Measurements from ENCODE around the gene SGTA. TPM values are rescaled to one million over a fixed set of nuclear protein-coding genes. Genes with fewer than 3 reads are reported as not detected.

The SGTA gene
- total and polyA plus RNA-seq, 2 donors, result 29.4 to 55.4 TPM

DNA sequence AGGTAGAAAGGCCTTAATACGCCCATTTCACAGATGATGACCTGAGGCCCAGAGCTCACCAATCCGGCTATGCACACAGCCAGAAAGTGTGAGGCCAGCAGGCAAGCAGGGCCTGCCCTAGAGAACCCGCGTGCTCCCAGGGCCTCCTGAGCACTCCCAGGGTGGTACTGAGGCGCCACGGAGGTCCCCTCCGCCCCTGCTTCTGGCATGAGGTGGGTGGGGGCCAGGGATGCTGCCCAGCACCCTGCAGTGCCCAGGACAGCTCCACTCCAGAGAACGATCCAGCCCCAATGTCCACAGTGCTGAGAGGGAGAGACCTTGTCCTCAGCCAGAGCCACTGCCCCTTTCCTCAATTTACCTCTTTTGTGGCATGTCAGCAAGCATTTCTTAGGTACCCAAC is 13.9 kb downstream of the SGTA start:
- 98% methylated on average over 8 of the region's 8 CpGs for WGBS
- H3K27me3 ChIP-seq (ENCODE audit: control insufficient read depth in 2 of 2, insufficient read depth in 1 of 2, low read length in 1 of 2), result no peaks in the 10 kb centered on the region
- no peak overlapping the region for H3K4me3 ChIP-seq (ENCODE audit: low read length in 2 of 2)
- H3K4me1 ChIP-seq (ENCODE audit: control insufficient read depth in 2 of 2, insufficient read depth in 2 of 2, low read length in 2 of 2), result no peaks in the 10 kb centered on the region
- DNase-seq (ENCODE audit: low read depth in 6 of 9, low spot score in 9 of 9), result no peak
- H3K36me3 ChIP-seq (ENCODE audit: control insufficient read depth in 2 of 2, insufficient read depth in 2 of 2, low read length in 1 of 2), result peaks cover 54 to 74% of the 10 kb centered on the region in 2 donors
- no peak overlapping the region for H3K27ac ChIP-seq (ENCODE audit: low read depth in 1 of 2, low read length in 1 of 2)
- no peaks in the 10 kb centered on the region for H3K9me3 ChIP-seq (ENCODE audit: control insufficient read depth in 2 of 2, insufficient read depth in 1 of 2, low read length in 1 of 2)

DNA sequence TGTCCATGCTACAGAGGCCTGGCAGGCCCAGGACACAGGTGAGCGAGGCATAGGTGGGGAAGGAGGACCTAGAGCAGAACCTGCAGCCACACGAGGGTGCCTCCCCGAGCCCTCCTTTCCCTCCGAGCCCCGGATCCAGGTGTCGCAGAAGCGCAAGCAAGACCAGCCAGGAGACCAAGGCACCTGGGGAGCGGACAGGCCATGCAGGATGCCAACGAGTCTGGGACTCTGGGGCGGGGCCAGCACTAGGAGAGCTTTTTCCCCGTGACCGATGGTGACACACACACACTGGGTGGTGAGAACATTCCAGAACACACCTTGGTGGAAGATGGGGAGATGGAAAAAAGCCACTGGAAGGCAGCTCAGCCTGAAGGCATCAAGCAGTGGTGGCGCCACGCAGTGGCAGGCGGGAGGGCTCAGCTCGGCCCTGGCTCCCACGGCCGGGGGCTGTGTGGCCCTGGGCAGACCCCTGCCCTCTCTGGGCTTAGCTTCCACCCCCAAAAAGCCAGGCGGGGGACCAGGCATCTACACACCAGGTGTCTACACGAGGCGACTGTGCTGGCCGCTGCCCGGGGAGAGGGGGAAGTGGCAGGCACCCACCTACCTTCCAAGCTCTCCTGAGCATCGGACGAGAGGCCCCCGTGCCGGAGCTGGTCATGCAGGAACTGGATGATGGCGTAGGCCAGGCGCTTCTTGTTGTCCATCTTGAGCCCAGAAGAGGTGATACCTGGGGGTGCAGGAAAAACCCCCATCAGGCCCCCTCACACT is 14.5 kb downstream of the SGTA start:
- no peak for DNase-seq (ENCODE audit: low read depth in 6 of 9, low spot score in 9 of 9)
- 98% methylated on average over 29 of the region's 29 CpGs for WGBS
- Histone ChIP-seq H3K36me3 (ENCODE audit: control insufficient read depth in 2 of 2, insufficient read depth in 2 of 2, low read length in 1 of 2) (peaks cover 58 to 76% of the 10 kb centered on the region in 2 donors), H3K27me3 (ENCODE audit: control insufficient read depth in 2 of 2, insufficient read depth in 1 of 2, low read length in 1 of 2) (no peaks in the 10 kb centered on the region), H3K4me3 (ENCODE audit: low read length in 2 of 2) (no peak overlapping the region), H3K4me1 (ENCODE audit: control insufficient read depth in 2 of 2, insufficient read depth in 2 of 2, low read length in 2 of 2) (no peaks in the 10 kb centered on the region), H3K9me3 (ENCODE audit: control insufficient read depth in 2 of 2, insufficient read depth in 1 of 2, low read length in 1 of 2) (no peaks in the 10 kb centered on the region), H3K27ac (ENCODE audit: low read depth in 1 of 2, low read length in 1 of 2) (no peak overlapping the region)

DNA sequence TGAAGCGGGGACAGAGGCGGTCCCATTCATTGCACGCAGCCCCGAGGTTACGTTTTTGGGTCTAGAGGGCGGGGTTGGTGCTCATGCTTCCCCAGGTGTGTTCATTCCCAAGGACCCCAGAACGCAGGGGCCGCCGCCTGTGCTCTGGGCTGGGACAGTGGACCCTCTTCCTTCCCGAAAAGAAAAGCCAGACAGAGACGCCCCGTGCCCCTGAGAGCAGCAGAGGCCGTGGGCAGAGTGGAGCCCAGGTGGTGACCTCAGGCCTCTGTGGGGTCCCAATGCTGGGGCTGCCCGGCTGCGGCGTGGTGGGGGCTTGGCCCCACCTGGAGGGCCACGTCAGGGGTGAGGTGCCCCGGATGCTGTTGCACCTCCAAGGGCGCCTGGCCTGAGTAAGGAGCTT is 15.4 kb downstream of the SGTA start:
- no peak overlapping the region for H3K4me3 ChIP-seq (ENCODE audit: low read length in 2 of 2)
- H3K36me3 ChIP-seq (ENCODE audit: control insufficient read depth in 2 of 2, insufficient read depth in 2 of 2, low read length in 1 of 2), result peaks cover 66 to 83% of the 10 kb centered on the region in 2 donors
- no peak for DNase-seq (ENCODE audit: low read depth in 6 of 9, low spot score in 9 of 9)
- H3K9me3 ChIP-seq (ENCODE audit: control insufficient read depth in 2 of 2, insufficient read depth in 1 of 2, low read length in 1 of 2), result no peaks in the 10 kb centered on the region
- no peaks in the 10 kb centered on the region for H3K27me3 ChIP-seq (ENCODE audit: control insufficient read depth in 2 of 2, insufficient read depth in 1 of 2, low read length in 1 of 2)
- H3K27ac ChIP-seq (ENCODE audit: low read depth in 1 of 2, low read length in 1 of 2), result no peak overlapping the region
- H3K4me1 ChIP-seq (ENCODE audit: control insufficient read depth in 2 of 2, insufficient read depth in 2 of 2, low read length in 2 of 2), result no peaks in the 10 kb centered on the region
- 97% methylated on average over 19 of the region's 19 CpGs for WGBS

DNA sequence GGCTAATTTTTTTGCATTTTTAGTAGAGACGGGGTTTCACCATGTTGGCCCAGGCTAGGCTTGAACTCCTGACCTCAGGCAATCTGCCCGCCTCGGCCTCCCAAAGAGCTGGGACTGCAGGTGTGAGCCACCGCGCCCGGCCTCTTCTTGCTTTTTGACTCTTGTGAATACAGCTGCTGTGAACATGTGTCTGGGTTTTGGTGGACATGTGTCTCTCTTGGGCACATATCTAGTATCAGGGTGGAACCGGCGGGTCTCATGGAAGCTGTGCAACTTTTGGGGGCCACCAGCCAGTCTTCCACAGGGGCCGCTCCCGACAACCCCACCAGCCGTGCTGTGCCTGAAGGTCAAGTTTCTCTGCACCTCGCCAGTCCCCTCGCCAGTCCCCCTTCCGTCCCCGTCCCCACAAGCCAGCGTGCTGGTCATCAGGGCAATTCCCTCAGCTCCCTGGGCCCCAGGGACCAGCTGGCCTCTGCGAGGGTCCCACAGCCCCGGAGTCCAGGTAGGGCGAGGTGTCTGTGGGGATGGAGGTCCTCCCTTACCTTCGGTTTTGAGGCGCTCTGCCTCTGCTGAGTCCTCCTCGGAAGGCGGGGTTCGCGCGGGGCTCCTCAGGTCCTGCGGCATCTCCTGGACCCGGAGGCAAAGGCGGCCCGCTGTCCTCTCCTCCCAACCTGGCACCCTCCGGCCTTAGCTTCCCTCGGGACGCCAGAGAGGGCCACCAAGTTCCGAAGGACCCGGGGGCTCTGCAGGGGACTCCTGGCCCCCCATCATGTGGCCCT is 16.3 kb downstream of the SGTA start:
- H3K4me1 ChIP-seq (ENCODE audit: control insufficient read depth in 2 of 2, insufficient read depth in 2 of 2, low read length in 2 of 2), result no peaks in the 10 kb centered on the region
- no peaks in the 10 kb centered on the region for H3K27me3 ChIP-seq (ENCODE audit: control insufficient read depth in 2 of 2, insufficient read depth in 1 of 2, low read length in 1 of 2)
- WGBS, result 96% methylated on average over 35 of the region's 35 CpGs
- peaks cover 70 to 87% of the 10 kb centered on the region in 2 donors for H3K36me3 ChIP-seq (ENCODE audit: control insufficient read depth in 2 of 2, insufficient read depth in 2 of 2, low read length in 1 of 2)
- no peaks in the 10 kb centered on the region for H3K9me3 ChIP-seq (ENCODE audit: control insufficient read depth in 2 of 2, insufficient read depth in 1 of 2, low read length in 1 of 2)
- no peak overlapping the region for H3K4me3 ChIP-seq (ENCODE audit: low read length in 2 of 2)
- H3K27ac ChIP-seq (ENCODE audit: low read depth in 1 of 2, low read length in 1 of 2), result no peak overlapping the region
- no peak for DNase-seq (ENCODE audit: low read depth in 6 of 9, low spot score in 9 of 9)

DNA sequence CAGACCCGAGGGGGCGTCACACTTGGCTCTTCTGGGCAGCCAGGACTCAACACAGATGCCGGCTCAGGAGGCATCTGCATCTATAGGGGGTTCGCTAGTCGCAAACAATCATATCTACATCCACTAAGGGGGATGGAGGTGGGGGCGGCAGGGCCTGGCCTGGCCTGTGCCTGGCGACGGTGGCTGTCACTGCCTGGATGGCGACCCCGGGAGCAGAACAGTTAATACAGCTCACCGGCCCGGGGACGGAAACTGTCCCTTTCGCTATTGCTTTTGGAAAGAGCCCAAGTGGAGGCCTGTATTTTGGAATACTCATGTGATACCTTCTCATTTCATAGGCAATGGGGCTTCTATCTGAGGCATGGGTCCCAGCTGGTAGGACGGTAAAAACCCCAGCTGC is 17.7 kb downstream of the SGTA start:
- peaks cover 80 to 90% of the 10 kb centered on the region in 2 donors for H3K36me3 ChIP-seq (ENCODE audit: control insufficient read depth in 2 of 2, insufficient read depth in 2 of 2, low read length in 1 of 2)
- no peak overlapping the region for H3K4me3 ChIP-seq (ENCODE audit: low read length in 2 of 2)
- H3K27ac ChIP-seq (ENCODE audit: low read depth in 1 of 2, low read length in 1 of 2), result no peak overlapping the region
- no peaks in the 10 kb centered on the region for H3K27me3 ChIP-seq (ENCODE audit: control insufficient read depth in 2 of 2, insufficient read depth in 1 of 2, low read length in 1 of 2)
- H3K9me3 ChIP-seq (ENCODE audit: control insufficient read depth in 2 of 2, insufficient read depth in 1 of 2, low read length in 1 of 2), result peaks cover 0 to 5% of the 10 kb centered on the region in 2 donors
- 98% methylated on average over 15 of the region's 15 CpGs for whole genome bisulfite sequencing
- no peak for DNase-seq (ENCODE audit: low read depth in 6 of 9, low spot score in 9 of 9)
- H3K4me1 ChIP-seq (ENCODE audit: control insufficient read depth in 2 of 2, insufficient read depth in 2 of 2, low read length in 2 of 2), result no peaks in the 10 kb centered on the region

DNA sequence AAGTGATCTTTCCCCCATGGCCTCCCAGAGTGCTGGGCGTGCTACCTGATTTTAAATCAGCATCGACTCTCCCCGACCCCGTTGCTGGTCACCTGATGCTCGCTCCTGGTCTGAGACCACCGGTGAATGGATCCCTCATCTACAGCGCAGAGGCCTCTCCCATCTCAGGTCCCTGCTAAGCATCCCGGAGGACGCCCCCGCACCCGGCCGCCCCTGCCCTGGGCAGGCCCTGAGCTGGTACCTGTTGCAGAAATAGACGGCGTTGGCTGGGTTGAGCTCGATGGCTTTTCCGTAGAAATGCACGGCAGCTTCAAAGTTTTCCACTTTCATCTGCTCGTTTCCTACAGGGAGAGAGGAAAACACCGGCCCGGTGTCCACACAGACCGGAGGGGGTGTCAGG is 18.1 kb downstream of the SGTA start:
- DNase-seq (ENCODE audit: low read depth in 6 of 9, low spot score in 9 of 9), result no peak

DNA sequence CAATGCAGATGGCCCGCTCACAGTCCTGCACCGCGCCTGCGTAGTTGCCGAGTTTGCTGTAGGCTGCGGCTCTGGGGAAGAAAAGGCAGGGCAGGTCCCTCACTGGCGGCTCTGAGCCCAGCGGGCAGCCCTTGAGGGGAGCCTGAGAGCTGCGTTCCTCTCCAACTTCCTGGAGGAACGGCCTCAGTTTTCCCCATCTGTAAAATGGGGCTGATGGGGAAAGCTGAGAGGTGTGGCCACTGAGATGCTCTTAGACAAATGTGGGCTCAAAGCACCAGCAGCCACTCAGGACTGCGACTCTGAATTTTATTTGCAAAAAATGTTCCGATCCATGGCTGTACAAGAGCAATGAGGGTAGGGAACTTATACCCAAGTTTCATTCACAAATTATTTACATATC is 19.4 kb downstream of the SGTA start:
- peaks cover 0 to 5% of the 10 kb centered on the region in 2 donors for H3K9me3 ChIP-seq (ENCODE audit: control insufficient read depth in 2 of 2, insufficient read depth in 1 of 2, low read length in 1 of 2)
- 97% methylated on average over 12 of the region's 12 CpGs for WGBS
- no peaks in the 10 kb centered on the region for H3K27me3 ChIP-seq (ENCODE audit: control insufficient read depth in 2 of 2, insufficient read depth in 1 of 2, low read length in 1 of 2)
- no peak for DNase-seq (ENCODE audit: low read depth in 6 of 9, low spot score in 9 of 9)
- peaks cover 0 to 3% of the 10 kb centered on the region in 2 donors for H3K4me1 ChIP-seq (ENCODE audit: control insufficient read depth in 2 of 2, insufficient read depth in 2 of 2, low read length in 2 of 2)
- no peak overlapping the region for H3K27ac ChIP-seq (ENCODE audit: low read depth in 1 of 2, low read length in 1 of 2)
- no peak overlapping the region for H3K4me3 ChIP-seq (ENCODE audit: low read length in 2 of 2)
- peaks cover 89 to 90% of the 10 kb centered on the region in 2 donors for H3K36me3 ChIP-seq (ENCODE audit: control insufficient read depth in 2 of 2, insufficient read depth in 2 of 2, low read length in 1 of 2)

More for the DNA sequence above, 18.1 kb downstream of the SGTA start:
- peaks cover 0 to 5% of the 10 kb centered on the region in 2 donors for H3K9me3 ChIP-seq (ENCODE audit: control insufficient read depth in 2 of 2, insufficient read depth in 1 of 2, low read length in 1 of 2)
- no peak overlapping the region for H3K4me3 ChIP-seq (ENCODE audit: low read length in 2 of 2)
- no peaks in the 10 kb centered on the region for H3K4me1 ChIP-seq (ENCODE audit: control insufficient read depth in 2 of 2, insufficient read depth in 2 of 2, low read length in 2 of 2)
- H3K27me3 ChIP-seq (ENCODE audit: control insufficient read depth in 2 of 2, insufficient read depth in 1 of 2, low read length in 1 of 2), result no peaks in the 10 kb centered on the region
- WGBS, result 98% methylated on average over 21 of the region's 21 CpGs
- H3K36me3 ChIP-seq (ENCODE audit: control insufficient read depth in 2 of 2, insufficient read depth in 2 of 2, low read length in 1 of 2), result peaks cover 81 to 89% of the 10 kb centered on the region in 2 donors
- no peak overlapping the region for H3K27ac ChIP-seq (ENCODE audit: low read depth in 1 of 2, low read length in 1 of 2)

DNA sequence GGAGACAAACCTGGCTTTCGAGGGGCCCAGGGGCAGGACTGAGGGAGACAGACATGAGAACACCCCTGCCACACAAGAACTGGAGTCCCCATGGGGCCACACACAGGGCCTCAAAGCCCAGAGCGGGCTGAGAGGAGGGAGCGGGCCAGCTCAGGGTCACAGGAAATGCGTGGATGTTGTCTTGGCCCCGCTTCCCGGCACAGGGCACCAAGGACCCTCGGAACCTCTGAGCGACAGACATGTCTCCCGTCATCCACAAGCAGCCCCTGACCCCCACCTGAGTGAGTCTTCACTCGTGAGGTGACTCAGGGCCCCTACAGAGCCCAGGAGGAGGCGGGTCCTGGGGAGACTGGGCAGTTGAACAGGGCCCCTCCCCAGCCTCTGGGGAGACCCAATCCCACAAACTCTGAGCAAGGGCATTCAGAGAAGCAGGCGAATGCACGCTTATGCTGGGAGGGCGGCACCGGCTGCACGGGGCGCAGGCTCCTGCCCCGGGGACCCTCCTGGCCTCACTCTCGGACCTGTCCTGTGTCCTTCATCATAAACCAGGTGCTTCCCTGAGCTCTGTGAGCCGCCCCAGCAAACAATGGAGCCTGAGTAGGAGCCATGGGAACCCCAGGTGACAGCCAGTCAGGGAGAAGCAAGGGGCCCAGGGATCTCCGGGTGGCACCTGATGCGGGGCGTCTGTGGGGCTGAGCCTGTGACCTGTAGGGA is 20.1 kb downstream of the SGTA start:
- H3K9me3 ChIP-seq (ENCODE audit: control insufficient read depth in 2 of 2, insufficient read depth in 1 of 2, low read length in 1 of 2), result peaks cover 0 to 5% of the 10 kb centered on the region in 2 donors
- no peak for DNase-seq (ENCODE audit: low read depth in 6 of 9, low spot score in 9 of 9)
- no peaks in the 10 kb centered on the region for H3K27me3 ChIP-seq (ENCODE audit: control insufficient read depth in 2 of 2, insufficient read depth in 1 of 2, low read length in 1 of 2)
- H3K36me3 ChIP-seq (ENCODE audit: control insufficient read depth in 2 of 2, insufficient read depth in 2 of 2, low read length in 1 of 2), result peaks cover 86 to 87% of the 10 kb centered on the region in 2 donors
- peaks cover 0 to 3% of the 10 kb centered on the region in 2 donors for H3K4me1 ChIP-seq (ENCODE audit: control insufficient read depth in 2 of 2, insufficient read depth in 2 of 2, low read length in 2 of 2)
- H3K27ac ChIP-seq (ENCODE audit: low read depth in 1 of 2, low read length in 1 of 2), result no peak overlapping the region
- WGBS, result 97% methylated on average over 23 of the region's 23 CpGs
- H3K4me3 ChIP-seq (ENCODE audit: low read length in 2 of 2), result no peak overlapping the region

Measured in thymus (tissue), 11 donors.